Esophagus muscularis mucosa (tissue), 3 donors: ENCODE data around the gene ZDHHC19.

Experiments used
- POLR2A ChIP-seq: fragments of 450-650 bp; IDR thresholded peaks from one replicate; pipeline ENCODE4 v1.6.1; 2017; ENCODE audit warnings: antibody characterized with exemption, moderate library complexity, mild to moderate bottlenecking, low read depth
- POLR2AphosphoS5 ChIP-seq, 2 donors: sonication (generic); formaldehyde crosslinking; IDR thresholded peaks; one replicate each; pipeline ENCODE4 v1.6.1; 2017; ENCODE audit warnings: antibody characterized with exemption in 2 of 2
- TF ChIP-seq, protein P1 (sequence below), 3 experiments: fragments of 200-600 bp in 2 of 3; fragments of 450-650 bp in 1 of 3; sonication (generic) in 2 of 3; IDR thresholded peaks; one replicate each; pipeline ENCODE4 v1.5.1; 2017 to 2019; ENCODE audit warnings: antibody characterized with exemption in 3 of 3, mild to moderate bottlenecking in 2 of 3, moderate library complexity in 1 of 3

DNA sequence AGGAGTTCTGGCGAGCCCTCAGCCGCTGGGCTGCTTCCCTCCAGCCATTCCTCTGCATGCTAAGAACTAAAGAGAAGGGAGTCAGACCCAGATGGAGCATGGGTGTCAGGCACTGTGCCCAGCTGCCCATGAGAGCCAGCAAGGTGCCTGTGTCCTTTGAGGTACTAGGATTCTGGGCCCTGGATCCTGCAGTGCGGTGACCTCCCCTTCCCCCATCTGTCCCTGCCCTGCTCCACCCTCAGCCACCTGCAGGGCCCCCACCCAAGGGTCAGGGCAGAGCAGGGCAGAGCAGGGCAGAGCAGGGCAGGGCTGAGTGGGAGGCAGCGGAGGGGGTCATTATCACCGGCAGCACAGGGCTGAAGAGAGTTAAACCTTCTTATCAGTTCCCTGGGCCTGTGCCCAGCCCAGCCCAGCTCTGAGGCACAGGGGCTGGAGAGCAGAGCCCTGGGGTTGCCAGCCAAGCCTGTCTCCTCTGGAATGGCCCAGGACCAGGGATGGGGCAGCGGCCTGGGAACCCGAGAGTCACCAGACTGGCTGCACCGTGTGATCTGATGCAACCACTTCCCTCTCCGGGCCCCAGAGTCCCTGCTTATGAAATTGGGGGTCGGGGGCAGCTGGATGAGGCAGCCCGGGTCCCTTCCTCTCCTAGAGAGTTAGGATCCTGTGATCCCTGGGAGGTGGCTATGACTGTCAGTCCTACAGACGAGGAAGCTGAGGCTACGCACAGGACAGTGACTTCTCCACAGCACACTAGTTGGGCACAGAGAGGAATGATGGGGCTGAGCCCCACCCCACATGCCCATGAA, 17.3 kb downstream of the ZDHHC19 start:
- TF ChIP-seq POLR2A (no peak), POLR2AphosphoS5 (IDR thresholded peaks at IDR 0.05) (no peak)
- TF ChIP-seq, protein P1, sequence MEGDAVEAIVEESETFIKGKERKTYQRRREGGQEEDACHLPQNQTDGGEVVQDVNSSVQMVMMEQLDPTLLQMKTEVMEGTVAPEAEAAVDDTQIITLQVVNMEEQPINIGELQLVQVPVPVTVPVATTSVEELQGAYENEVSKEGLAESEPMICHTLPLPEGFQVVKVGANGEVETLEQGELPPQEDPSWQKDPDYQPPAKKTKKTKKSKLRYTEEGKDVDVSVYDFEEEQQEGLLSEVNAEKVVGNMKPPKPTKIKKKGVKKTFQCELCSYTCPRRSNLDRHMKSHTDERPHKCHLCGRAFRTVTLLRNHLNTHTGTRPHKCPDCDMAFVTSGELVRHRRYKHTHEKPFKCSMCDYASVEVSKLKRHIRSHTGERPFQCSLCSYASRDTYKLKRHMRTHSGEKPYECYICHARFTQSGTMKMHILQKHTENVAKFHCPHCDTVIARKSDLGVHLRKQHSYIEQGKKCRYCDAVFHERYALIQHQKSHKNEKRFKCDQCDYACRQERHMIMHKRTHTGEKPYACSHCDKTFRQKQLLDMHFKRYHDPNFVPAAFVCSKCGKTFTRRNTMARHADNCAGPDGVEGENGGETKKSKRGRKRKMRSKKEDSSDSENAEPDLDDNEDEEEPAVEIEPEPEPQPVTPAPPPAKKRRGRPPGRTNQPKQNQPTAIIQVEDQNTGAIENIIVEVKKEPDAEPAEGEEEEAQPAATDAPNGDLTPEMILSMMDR (IDR thresholded peaks at IDR 0.05), result no peak
